Prostate gland (tissue), 2 donors: ENCODE data around the gene BCL11B.

Experiments
- POLR2A ChIP-seq: fragments of 450-650 bp; IDR thresholded peaks from one replicate; pipeline ENCODE4 v1.6.1; 2016; ENCODE audit warnings: antibody characterized with exemption, mild to moderate bottlenecking
- POLR2AphosphoS5 ChIP-seq: sonication (generic); formaldehyde crosslinking; IDR thresholded peaks from one replicate; pipeline ENCODE4 v1.6.1; 2017; ENCODE audit warnings: antibody characterized with exemption
- TF ChIP-seq, protein P1 (sequence below), 4 experiments: fragments of 200-600 bp in 2 of 4; fragments of 450-650 bp in 2 of 4; sonication (generic) in 2 of 4; IDR thresholded peaks; 1 replicate in 3 of 4; 2 replicates in 1 of 4; pipeline ENCODE4 v1.5.1; 2016 to 2019; ENCODE audit warnings: antibody characterized with exemption in 4 of 4, mild to moderate bottlenecking in 2 of 4, moderate library complexity in 2 of 4

DNA sequence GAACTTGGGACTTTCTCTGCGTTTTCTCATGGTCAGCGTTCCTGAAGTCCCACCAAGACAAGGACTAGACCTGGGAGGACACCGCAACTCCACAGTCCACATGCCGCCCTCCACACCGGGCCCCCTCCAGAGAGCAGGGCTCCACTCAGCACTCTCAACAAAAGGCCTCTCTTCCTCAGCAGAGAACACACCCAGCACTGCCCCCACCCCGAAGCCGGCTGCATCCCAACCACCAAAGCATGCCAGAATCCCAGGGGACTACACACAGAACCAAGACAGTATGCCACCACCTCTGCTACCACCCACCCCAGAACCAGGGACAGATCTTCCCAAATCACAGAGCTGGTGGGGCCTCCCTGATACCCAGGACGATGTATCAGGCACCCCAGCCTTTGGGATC is 88.3 kb downstream of the BCL11B start:
- TF ChIP-seq POLR2AphosphoS5 (no peak), POLR2A (no peak)
- TF ChIP-seq, protein P1, sequence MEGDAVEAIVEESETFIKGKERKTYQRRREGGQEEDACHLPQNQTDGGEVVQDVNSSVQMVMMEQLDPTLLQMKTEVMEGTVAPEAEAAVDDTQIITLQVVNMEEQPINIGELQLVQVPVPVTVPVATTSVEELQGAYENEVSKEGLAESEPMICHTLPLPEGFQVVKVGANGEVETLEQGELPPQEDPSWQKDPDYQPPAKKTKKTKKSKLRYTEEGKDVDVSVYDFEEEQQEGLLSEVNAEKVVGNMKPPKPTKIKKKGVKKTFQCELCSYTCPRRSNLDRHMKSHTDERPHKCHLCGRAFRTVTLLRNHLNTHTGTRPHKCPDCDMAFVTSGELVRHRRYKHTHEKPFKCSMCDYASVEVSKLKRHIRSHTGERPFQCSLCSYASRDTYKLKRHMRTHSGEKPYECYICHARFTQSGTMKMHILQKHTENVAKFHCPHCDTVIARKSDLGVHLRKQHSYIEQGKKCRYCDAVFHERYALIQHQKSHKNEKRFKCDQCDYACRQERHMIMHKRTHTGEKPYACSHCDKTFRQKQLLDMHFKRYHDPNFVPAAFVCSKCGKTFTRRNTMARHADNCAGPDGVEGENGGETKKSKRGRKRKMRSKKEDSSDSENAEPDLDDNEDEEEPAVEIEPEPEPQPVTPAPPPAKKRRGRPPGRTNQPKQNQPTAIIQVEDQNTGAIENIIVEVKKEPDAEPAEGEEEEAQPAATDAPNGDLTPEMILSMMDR (IDR thresholded peaks at IDR 0.05) = no peak
